Natural killer cell (primary cell): ENCODE results near the gene SORBS2. TPM values are rescaled to one million over a fixed set of nuclear protein-coding genes. Genes with fewer than 3 reads are reported as not detected.

Source experiments
- ATAC-seq, 3 donors: fragments of 150-1000 bp in 2 of 3; fragments of 200-7000 bp in 1 of 3; cut with Tn5 transposase; 1 replicate in 1 of 3; 2 replicates in 2 of 3; pipeline ENCODE4 v1.10.0; 2021; ENCODE audit warnings: mild to moderate bottlenecking in 2 of 3, moderate library complexity in 2 of 3
- DNase-seq, 2 donors: peaks; one replicate each; pipeline versions ENCODE4 v3.0.0 to v3.0.0-alpha.2; 2013 to 2021; ENCODE audit warnings: mixed read lengths in 1 of 2
- H3K27ac ChIP-seq: one replicate; pipeline ENCODE4 v1.5.1; 2013; ENCODE audit warnings: mild to moderate bottlenecking, low read length
- H3K27me3 ChIP-seq: one replicate; pipeline ENCODE4 v1.6.1; 2013; ENCODE audit warnings: low read length; ENCODE audit not compliant: control insufficient read depth, insufficient read depth
- H3K36me3 ChIP-seq: one replicate; pipeline ENCODE4 v1.6.1; 2013; ENCODE audit warnings: low read length; ENCODE audit not compliant: control insufficient read depth, insufficient read depth
- H3K4me1 ChIP-seq: one replicate; pipeline ENCODE4 v1.6.1; 2013; ENCODE audit warnings: low read length; ENCODE audit not compliant: control insufficient read depth, insufficient read depth
- H3K4me3 ChIP-seq: one replicate; pipeline ENCODE4 v1.5.1; 2013; ENCODE audit warnings: low read length
- H3K9me3 ChIP-seq: one replicate; pipeline ENCODE4 v1.6.1; 2013; ENCODE audit warnings: low read length; ENCODE audit not compliant: control insufficient read depth, insufficient read depth
- H3K27ac Mint-ChIP-seq, 2 donors: one replicate each; pipeline ENCODE4 v1.8.0; 2022; ENCODE audit warnings: mild to moderate bottlenecking in 2 of 2, mixed read lengths in 2 of 2, moderate library complexity in 1 of 2
- H3K27me3 Mint-ChIP-seq, 2 donors: one replicate each; pipeline ENCODE4 v1.8.0; 2022; ENCODE audit warnings: low read depth in 2 of 2, mixed read lengths in 2 of 2
- H3K36me3 Mint-ChIP-seq: one replicate; pipeline ENCODE4 v1.8.0; 2022; ENCODE audit warnings: mixed read lengths
- H3K4me1 Mint-ChIP-seq, 2 donors: one replicate each; pipeline ENCODE4 v1.8.0; 2022; ENCODE audit warnings: mixed read lengths in 2 of 2
- H3K4me3 Mint-ChIP-seq: one replicate; pipeline ENCODE4 v1.8.0; 2022; ENCODE audit warnings: mild to moderate bottlenecking, moderate library complexity, mixed read lengths
- H3K9me3 Mint-ChIP-seq, 2 donors: one replicate each; pipeline ENCODE4 v1.8.0; 2022; ENCODE audit warnings: mixed read lengths in 2 of 2
- WGBS: methylation state at CpG from one replicate; pipeline ENCODE4 v1.1.7; 2013; ENCODE audit warnings: missing lambda C conversion rate; ENCODE audit not compliant: insufficient coverage; 5-methylcytosine and 5-hydroxymethylcytosine counted together
- intact Hi-C: fragments of 100-400 bp; cut with micrococcal nuclease; formaldehyde crosslinking; loops from one replicate; pipeline ENCODE4 v1.14.2; 2022
- total RNA-seq, 4 donors: library from RNA; stranded (reverse); fragments of 120-200 nt in 1 of 4; gene quantifications; one replicate each; pipeline versions ENCODE4 v1.2.3 to v1.2.4, GENCODE V29; 2013 to 2022
- TF ChIP-seq, protein P1 (sequence below): fragments of 200-600 bp; IDR thresholded peaks from one replicate; pipeline ENCODE4 v1.8.0; 2022; ENCODE audit warnings: antibody characterized with exemption

Gene SORBS2
- total RNA-seq, 3 donors from 2014 or later (not counting 1 experiment from before 2014, with no cell fraction given), result 10.2 to 15.6 (median 13.5) TPM

DNA sequence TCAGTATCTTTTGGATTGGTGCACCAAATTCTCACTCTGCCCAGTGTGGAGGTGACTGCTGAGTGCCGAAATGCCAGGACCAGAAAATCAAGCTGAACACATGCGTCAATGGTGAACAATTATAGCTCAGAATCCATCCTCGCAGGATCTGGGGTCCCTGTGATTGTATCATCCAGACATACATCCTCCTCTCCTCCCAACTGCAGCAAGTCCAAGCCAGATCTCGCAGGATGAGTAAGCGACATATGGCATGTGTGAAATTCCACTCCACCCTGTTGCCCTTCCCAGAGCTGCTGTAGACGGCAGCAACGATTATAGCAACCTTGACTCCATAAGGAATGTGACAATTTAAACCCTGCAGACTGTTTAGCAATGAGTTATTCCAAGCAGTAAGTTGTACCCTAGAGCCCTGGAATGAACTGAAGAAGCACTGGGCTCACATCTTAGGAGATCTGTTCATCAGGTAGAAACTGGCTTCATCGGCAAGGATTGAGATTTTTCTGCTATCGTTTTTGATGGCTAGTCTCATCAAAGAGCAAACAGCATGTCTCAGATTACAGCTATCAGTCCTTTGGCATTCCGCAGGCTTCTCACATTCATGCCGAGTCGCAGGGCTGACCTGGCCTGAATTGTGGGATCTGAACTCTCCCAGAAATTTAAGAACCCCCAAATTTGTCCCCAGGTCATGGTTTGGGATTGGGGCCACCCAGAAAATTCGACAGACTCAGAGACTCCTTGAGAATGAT, 35.5 kb upstream of the SORBS2 start:
- H3K27ac ChIP-seq, result no peak overlapping the region
- Mint-ChIP-seq H3K27ac (no peak overlapping the region), H3K27me3 (peaks cover 0 to 3% of the 10 kb centered on the region in 2 donors), H3K4me1 (no peaks in the 10 kb centered on the region), H3K9me3 (peaks cover 2 to 8% of the 10 kb centered on the region in 2 donors), H3K36me3 (no peaks in the 10 kb centered on the region), H3K4me3 (no peak overlapping the region)
- H3K27me3 ChIP-seq, result no peaks in the 10 kb centered on the region
- H3K9me3 ChIP-seq, result no peaks in the 10 kb centered on the region
- no peak overlapping the region for H3K4me3 ChIP-seq
- TF ChIP-seq, protein P1, sequence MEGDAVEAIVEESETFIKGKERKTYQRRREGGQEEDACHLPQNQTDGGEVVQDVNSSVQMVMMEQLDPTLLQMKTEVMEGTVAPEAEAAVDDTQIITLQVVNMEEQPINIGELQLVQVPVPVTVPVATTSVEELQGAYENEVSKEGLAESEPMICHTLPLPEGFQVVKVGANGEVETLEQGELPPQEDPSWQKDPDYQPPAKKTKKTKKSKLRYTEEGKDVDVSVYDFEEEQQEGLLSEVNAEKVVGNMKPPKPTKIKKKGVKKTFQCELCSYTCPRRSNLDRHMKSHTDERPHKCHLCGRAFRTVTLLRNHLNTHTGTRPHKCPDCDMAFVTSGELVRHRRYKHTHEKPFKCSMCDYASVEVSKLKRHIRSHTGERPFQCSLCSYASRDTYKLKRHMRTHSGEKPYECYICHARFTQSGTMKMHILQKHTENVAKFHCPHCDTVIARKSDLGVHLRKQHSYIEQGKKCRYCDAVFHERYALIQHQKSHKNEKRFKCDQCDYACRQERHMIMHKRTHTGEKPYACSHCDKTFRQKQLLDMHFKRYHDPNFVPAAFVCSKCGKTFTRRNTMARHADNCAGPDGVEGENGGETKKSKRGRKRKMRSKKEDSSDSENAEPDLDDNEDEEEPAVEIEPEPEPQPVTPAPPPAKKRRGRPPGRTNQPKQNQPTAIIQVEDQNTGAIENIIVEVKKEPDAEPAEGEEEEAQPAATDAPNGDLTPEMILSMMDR, result no peak
- no peak for ATAC-seq
- 83% methylated on average over 13 of the region's 13 CpGs for WGBS
- H3K4me1 ChIP-seq, result no peaks in the 10 kb centered on the region
- H3K36me3 ChIP-seq, result no peaks in the 10 kb centered on the region
- intact Hi-C loops, result no loop called here
- DNase-seq, result no peak

DNA sequence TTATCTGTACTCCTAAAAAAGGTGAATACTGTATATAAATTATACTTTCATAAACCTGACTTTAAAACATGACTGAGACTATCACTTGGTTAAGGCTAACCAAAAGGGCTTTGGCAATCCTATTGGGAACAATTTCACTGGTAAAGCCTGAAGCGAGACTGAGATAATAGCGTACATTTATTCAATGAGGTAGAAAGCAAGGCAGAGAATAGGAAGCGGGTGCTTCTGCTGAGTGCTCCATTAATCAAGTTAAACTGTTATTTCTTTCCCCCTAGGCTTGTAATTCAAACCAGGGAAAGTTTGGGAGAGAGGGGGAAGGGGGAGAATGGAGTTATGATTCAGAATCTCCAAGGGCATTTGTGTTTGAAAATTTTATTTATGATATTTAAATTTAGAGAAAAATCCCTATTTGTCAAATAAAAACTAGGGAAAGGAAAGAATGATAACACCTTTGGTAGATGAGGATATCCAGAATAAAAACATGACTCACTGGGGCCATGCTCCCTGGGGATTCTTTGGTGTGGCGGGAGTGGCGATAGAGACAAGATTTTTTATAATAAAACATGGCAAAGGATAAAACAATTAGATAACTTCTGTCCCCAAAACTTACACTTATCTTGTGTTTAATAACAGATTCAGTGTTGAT, 34.6 kb upstream of the SORBS2 start:
- Mint-ChIP-seq H3K27ac (no peak overlapping the region), H3K4me1 (no peaks in the 10 kb centered on the region), H3K9me3 (peaks cover 2 to 8% of the 10 kb centered on the region in 2 donors), H3K36me3 (no peaks in the 10 kb centered on the region), H3K27me3 (peaks cover 0 to 3% of the 10 kb centered on the region in 2 donors), H3K4me3 (no peak overlapping the region)
- Histone ChIP-seq H3K36me3 (no peaks in the 10 kb centered on the region), H3K27me3 (no peaks in the 10 kb centered on the region), H3K27ac (no peak overlapping the region), H3K4me1 (no peaks in the 10 kb centered on the region), H3K9me3 (no peaks in the 10 kb centered on the region), H3K4me3 (no peak overlapping the region)
- TF ChIP-seq, protein P1, result no peak
- DNase-seq, result no peak
- 100% methylated on average over 3 of the region's 5 CpGs for WGBS
- intact Hi-C loops, result no loop called here
- ATAC-seq, result no peak

DNA sequence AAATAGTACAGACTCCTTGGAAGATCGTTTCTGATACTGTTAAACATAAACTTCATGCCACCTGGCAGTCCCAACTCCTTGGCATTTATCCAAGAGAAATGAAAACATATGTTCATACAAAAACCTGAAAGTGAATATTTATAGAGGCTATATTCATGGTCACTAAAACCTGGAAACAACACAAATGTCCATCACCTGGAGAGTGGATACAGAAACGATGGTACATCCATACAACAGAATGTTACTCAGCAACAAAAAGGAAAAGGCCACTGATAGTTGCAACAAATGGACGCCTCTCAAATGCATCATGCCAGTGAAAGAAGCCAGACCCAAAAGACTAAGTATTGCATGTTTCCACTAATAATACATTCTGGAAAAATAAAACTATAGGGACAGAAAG, 34.0 kb upstream of the SORBS2 start:
- Histone ChIP-seq H3K27me3 (no peaks in the 10 kb centered on the region), H3K9me3 (no peaks in the 10 kb centered on the region), H3K27ac (no peak overlapping the region), H3K36me3 (no peaks in the 10 kb centered on the region), H3K4me3 (no peak overlapping the region), H3K4me1 (no peaks in the 10 kb centered on the region)
- ATAC-seq (no peak), DNase-seq (no peak)
- H3K9me3 Mint-ChIP-seq, result peaks cover 2 to 8% of the 10 kb centered on the region in 2 donors
- no peak overlapping the region for H3K4me3 Mint-ChIP-seq
- intact Hi-C loops, result no loop called here
- WGBS, result 76% methylated on average over 3 of the region's 3 CpGs
- H3K27ac Mint-ChIP-seq, result no peak overlapping the region
- no peaks in the 10 kb centered on the region for H3K4me1 Mint-ChIP-seq
- TF ChIP-seq, protein P1, result no peak
- H3K36me3 Mint-ChIP-seq, result no peaks in the 10 kb centered on the region
- peaks cover 0 to 3% of the 10 kb centered on the region in 2 donors for H3K27me3 Mint-ChIP-seq
